SHP77 (cell line): ENCODE data around the gene SYT1.

Experiments
- DNase-seq, 2 experiments: peaks; one replicate each; lab custom pipeline; 2025; lab: John Stamatoyannopoulos, UW

SYT1 gene

GRCh38 chr12:79295572-79295971 is 431.0 kb downstream of the SYT1 start:
- DNase-seq = no peak

- no peak for DNase-seq
Observed at GRCh38 chr12:79296133-79296532, 431.6 kb downstream of the SYT1 start.

GRCh38 chr12:79296871-79297270 is 432.3 kb downstream of the SYT1 start:
- no peak for DNase-seq

GRCh38 chr12:79298506-79298905 is 433.9 kb downstream of the SYT1 start:
- peak; percentile 33 to 50 for DNase-seq

- peak in 1 of 2 experiments; percentile 8 for DNase-seq
Observed at GRCh38 chr12:79299447-79300198, 435.0 kb downstream of the SYT1 start.

GRCh38 chr12:79300199-79300568 is 435.6 kb downstream of the SYT1 start:
- DNase-seq = peak; percentile 65 to 68

GRCh38 chr12:79301181-79301580 is 436.6 kb downstream of the SYT1 start:
- no peak for DNase-seq

GRCh38 chr12:79302162-79302814 is 437.7 kb downstream of the SYT1 start:
- no peak for DNase-seq

GRCh38 chr12:79307340-79307739 is 442.8 kb downstream of the SYT1 start:
- no peak for DNase-seq

GRCh38 chr12:79309039-79309438 is 444.5 kb downstream of the SYT1 start:
- no peak for DNase-seq

GRCh38 chr12:79317179-79317847 is 452.7 kb downstream of the SYT1 start:
- DNase-seq = no peak

- DNase-seq = no peak
Observed at GRCh38 chr12:79322905-79323304, 458.3 kb downstream of the SYT1 start.

GRCh38 chr12:79324571-79324970 is 460.0 kb downstream of the SYT1 start:
- no peak for DNase-seq

- no peak for DNase-seq
Observed at GRCh38 chr12:79326222-79326621, 461.6 kb downstream of the SYT1 start.

GRCh38 chr12:79326663-79327062 is 462.1 kb downstream of the SYT1 start:
- no peak for DNase-seq

- DNase-seq = no peak
Observed at GRCh38 chr12:79327465-79327864, 462.9 kb downstream of the SYT1 start.

GRCh38 chr12:79329933-79330332 is 465.4 kb downstream of the SYT1 start:
- DNase-seq = no peak

GRCh38 chr12:79331870-79332269 is 467.3 kb downstream of the SYT1 start:
- DNase-seq = no peak

GRCh38 chr12:79333144-79333543 is 468.6 kb downstream of the SYT1 start:
- DNase-seq = no peak

- no peak for DNase-seq
Observed at GRCh38 chr12:79337662-79338290, 473.2 kb downstream of the SYT1 start.

GRCh38 chr12:79344855-79345847 is 480.6 kb downstream of the SYT1 start:
- DNase-seq = peak; percentile 32 to 50
